GM23248 (cell line): ENCODE measurements around the gene CATSPER1. TPM values are rescaled to one million over a fixed set of nuclear protein-coding genes. Genes with fewer than 3 reads are reported as not detected.

ENCODE experiments used
- DNase-seq: peaks from one replicate; pipeline ENCODE4 v3.0.0-alpha.2; 2015
- H2AFZ ChIP-seq: fragments of 200-600 bp; sonication (generic); 2 replicates; pipeline ENCODE4 v1.6.1; 2016; ENCODE audit warnings: antibody characterized with exemption
- H3F3A ChIP-seq: fragments of 200-600 bp; sonication (generic); 2 replicates; pipeline ENCODE4 v1.6.1; 2016; ENCODE audit warnings: mild to moderate bottlenecking, antibody characterized with exemption, mixed run types; ENCODE audit not compliant: insufficient read depth
- H3K27ac ChIP-seq: fragments of 200-600 bp; sonication (generic); 2 replicates; pipeline ENCODE4 v1.5.1; 2016; ENCODE audit warnings: mild to moderate bottlenecking
- H3K27me3 ChIP-seq: fragments of 200-600 bp; sonication (generic); replicated peaks from 2 replicates; pipeline ENCODE4 v1.6.1; 2016; ENCODE audit warnings: mild to moderate bottlenecking; ENCODE audit not compliant: insufficient read depth
- H3K36me3 ChIP-seq: fragments of 200-600 bp; sonication (generic); 2 replicates; pipeline ENCODE4 v1.6.1; 2016; ENCODE audit warnings: low read depth, mild to moderate bottlenecking
- H3K4me1 ChIP-seq: fragments of 200-600 bp; sonication (generic); 2 replicates; pipeline ENCODE4 v1.6.1; 2016; ENCODE audit warnings: mild to moderate bottlenecking; ENCODE audit not compliant: insufficient read depth
- H3K4me2 ChIP-seq: fragments of 200-600 bp; sonication (generic); one replicate; pipeline ENCODE4 v1.6.1; 2016; ENCODE audit warnings: mild to moderate bottlenecking; ENCODE audit not compliant: unreplicated experiment
- H3K4me3 ChIP-seq: fragments of 200-600 bp; sonication (generic); 2 replicates; pipeline ENCODE4 v1.5.1; 2016; ENCODE audit warnings: mild to moderate bottlenecking
- H3K79me2 ChIP-seq: fragments of 200-600 bp; sonication (generic); 2 replicates; pipeline ENCODE4 v1.6.1; 2016; ENCODE audit warnings: mild to moderate bottlenecking; ENCODE audit not compliant: insufficient read depth
- H3K9ac ChIP-seq: fragments of 200-600 bp; sonication (generic); 2 replicates; pipeline ENCODE4 v1.6.1; 2016; ENCODE audit warnings: mild to moderate bottlenecking
- H3K9me2 ChIP-seq: fragments of 200-600 bp; sonication (generic); 2 replicates; pipeline ENCODE4 v1.6.1; 2016; ENCODE audit warnings: mixed run types, mild to moderate bottlenecking, moderate library complexity; ENCODE audit not compliant: insufficient read depth
- H3K9me3 ChIP-seq: fragments of 200-600 bp; sonication (generic); one replicate; pipeline ENCODE4 v1.6.1; 2017; ENCODE audit warnings: low read depth
- H4K20me1 ChIP-seq: fragments of 200-600 bp; sonication (generic); 2 replicates; pipeline ENCODE4 v1.6.0; 2016; ENCODE audit not compliant: insufficient read depth
- EZH2 ChIP-seq: fragments of 200-600 bp; sonication (generic); IDR thresholded peaks from 2 replicates; pipeline ENCODE4 v1.6.1; 2018; ENCODE audit warnings: antibody characterized with exemption, mild to moderate bottlenecking; ENCODE audit not compliant: insufficient read depth, poor library complexity, severe bottlenecking
- EZH2phosphoT487 ChIP-seq: fragments of 200-600 bp; sonication (generic); IDR thresholded peaks from 2 replicates; pipeline ENCODE4 v1.6.1; 2018; ENCODE audit warnings: antibody characterized with exemption, moderate library complexity, mild to moderate bottlenecking, low read depth; ENCODE audit not compliant: insufficient read depth
- WGBS, 2 experiments: methylation state at CpG; one replicate each; pipeline ENCODE4 v1.1.6; 2015 to 2017; ENCODE audit warnings: low lambda C conversion rate in 2 of 2, low coverage in 1 of 2; ENCODE audit errors: missing lambda C conversion rate in 2 of 2; 5-methylcytosine and 5-hydroxymethylcytosine counted together
- in situ Hi-C: fragments of 300-500 bp; cut with MboI; formaldehyde crosslinking; loops from 2 replicates; pipeline ENCODE4 v1.15.0; 2020
- polyA plus RNA-seq: library from polyadenylated mRNA; unstranded; fragments of >200 nt; fragmentation: Nextera tagmentation; extraction: Ambion mirVana; gene quantifications from 2 replicates; pipeline ENCODE4 v1.2.1, GENCODE V29; 2016
- total RNA-seq: library from RNA; depleted of rRNA; stranded (reverse); fragments of >200 nt; shearing (Covaris generic); gene quantifications from 2 replicates; pipeline ENCODE4 v1.2.3, GENCODE V29; 2014

Gene CATSPER1
- total and polyA plus RNA-seq, 2 experiments from 2014 or later, result 1.7 TPM; not detected in 1

DNA sequence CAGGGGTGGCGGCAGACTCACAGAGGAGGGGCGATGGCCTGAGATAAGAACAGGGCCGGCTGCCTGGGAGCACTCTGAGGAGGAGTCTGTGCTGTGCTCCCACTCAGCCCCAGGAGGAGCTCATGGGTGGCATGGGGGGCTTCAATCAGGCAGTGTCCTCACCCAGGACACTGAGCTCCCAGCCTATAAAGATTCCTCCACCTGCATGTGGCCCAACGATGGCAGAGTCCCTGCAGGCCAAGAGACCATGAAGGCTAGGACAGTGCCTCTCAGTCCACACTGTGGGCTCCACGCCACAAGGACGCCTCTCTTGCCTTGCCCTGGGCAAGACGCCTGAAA is 12.5 kb downstream of the CATSPER1 start:
- Histone ChIP-seq H2AFZ (no peak overlapping the region), H3K27ac (no peak overlapping the region), H3K4me2 (no peak overlapping the region), H3K36me3 (no peaks in the 10 kb centered on the region), H3K9me3 (no peaks in the 10 kb centered on the region), H3K27me3 (no peaks in the 10 kb centered on the region), H3K4me1 (peaks cover 27% of the 10 kb centered on the region), H3K4me3 (no peak overlapping the region), H4K20me1 (no peaks in the 10 kb centered on the region), H3K9ac (no peak overlapping the region), H3K79me2 (no peaks in the 10 kb centered on the region), H3K9me2 (no peaks in the 10 kb centered on the region), H3F3A (no peaks in the 10 kb centered on the region)
- DNase-seq, result no peak
- TF ChIP-seq EZH2 (no peak), EZH2phosphoT487 (no peak)
- in situ Hi-C loops, result no loop called here
- WGBS, 2 experiments, result 68 to 74% methylated on average over 6 to 7 of the region's 7 CpGs

DNA sequence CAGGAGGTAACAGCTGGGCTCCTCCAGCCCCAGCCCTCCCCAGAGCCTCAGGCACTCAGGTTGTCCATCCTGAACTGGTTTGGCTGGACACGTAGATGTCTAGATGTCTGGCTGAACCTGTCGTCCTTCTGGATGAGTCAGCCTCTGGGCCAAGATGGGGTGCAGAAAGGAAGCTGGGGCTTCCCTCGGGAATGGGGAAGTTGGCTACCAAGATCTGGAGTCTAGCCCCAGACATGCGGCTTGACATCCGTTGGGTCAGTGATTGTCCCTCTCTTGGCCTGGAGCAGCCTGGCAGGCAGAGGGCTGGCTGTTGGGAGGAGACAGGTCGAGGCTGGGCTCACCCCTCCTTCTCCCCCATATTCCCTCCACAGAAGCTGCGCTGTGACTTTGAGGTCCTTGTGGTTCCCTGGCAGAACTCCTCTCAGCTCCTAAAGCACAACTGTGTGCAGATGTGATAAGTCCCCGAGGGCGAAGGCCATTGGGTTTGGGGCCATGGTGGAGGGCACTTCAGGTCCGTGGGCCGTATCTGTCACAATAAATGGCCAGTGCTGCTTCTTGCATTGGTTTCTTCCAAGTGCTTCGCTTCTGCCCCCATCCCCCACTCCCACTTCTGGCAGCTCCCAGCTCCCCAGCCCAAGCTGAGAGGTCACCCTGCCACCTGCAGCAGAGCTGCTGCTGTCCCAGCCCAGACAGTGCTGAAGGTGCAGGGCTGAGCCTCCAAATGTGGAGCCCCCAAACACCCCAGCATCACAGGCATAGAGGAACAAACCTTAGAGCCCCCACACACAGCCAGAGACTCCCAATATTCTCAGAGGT is 13.1 kb downstream of the CATSPER1 start:
- Histone ChIP-seq H3K4me1 (peaks cover 27% of the 10 kb centered on the region), H3K27ac (no peak overlapping the region), H3K9ac (no peak overlapping the region), H4K20me1 (no peaks in the 10 kb centered on the region), H3K4me3 (no peak overlapping the region), H3K9me2 (no peaks in the 10 kb centered on the region), H3K79me2 (no peaks in the 10 kb centered on the region), H3K4me2 (no peak overlapping the region), H3K27me3 (no peaks in the 10 kb centered on the region), H3K9me3 (no peaks in the 10 kb centered on the region), H3F3A (no peaks in the 10 kb centered on the region), H2AFZ (no peak overlapping the region), H3K36me3 (no peaks in the 10 kb centered on the region)
- TF ChIP-seq EZH2phosphoT487, result no peak
- no peak for TF ChIP-seq EZH2
- 54 to 56% methylated on average over 12 of the region's 12 CpGs for WGBS, 2 experiments
- no peak for DNase-seq
- in situ Hi-C loops, result no loop called here

DNA sequence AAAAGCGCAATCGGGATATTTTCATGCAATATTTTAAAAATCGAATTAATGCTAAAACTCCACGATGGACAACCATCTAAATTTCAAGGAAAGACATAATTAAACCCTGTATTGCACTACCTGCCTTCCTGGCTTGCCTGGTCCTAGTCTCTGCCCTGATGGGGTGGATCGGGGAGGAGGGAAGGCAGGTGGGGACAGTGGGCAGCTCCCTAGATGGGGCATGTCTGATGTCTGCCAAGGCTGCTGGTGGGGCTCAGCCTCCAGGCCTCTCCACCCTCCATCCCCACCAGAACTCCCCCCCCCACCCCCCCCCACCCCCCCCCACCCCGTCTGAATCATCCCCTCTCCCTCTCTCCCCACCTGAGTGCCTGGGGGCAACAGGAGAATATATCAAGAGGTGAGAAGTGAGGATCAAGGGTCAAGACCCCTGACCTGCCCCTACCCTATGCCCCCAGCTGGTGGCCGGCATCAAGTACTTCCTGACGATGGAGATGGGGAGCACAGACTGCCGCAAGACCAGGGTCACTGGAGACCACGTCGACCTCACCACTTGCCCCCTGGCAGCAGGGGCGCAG is 13.8 kb downstream of the CATSPER1 start:
- no peaks in the 10 kb centered on the region for H3F3A ChIP-seq
- H3K4me3 ChIP-seq, result no peak overlapping the region
- H3K27ac ChIP-seq, result no peak overlapping the region
- no peaks in the 10 kb centered on the region for H3K9me2 ChIP-seq
- no peaks in the 10 kb centered on the region for H3K79me2 ChIP-seq
- H3K36me3 ChIP-seq, result no peaks in the 10 kb centered on the region
- 53 to 68% methylated on average over 9 to 12 of the region's 12 CpGs for WGBS, 2 experiments
- H2AFZ ChIP-seq, result no peak overlapping the region
- H3K27me3 ChIP-seq, result no peaks in the 10 kb centered on the region
- no peak overlapping the region for H3K4me2 ChIP-seq
- H3K9ac ChIP-seq, result no peak overlapping the region
- TF ChIP-seq EZH2 (no peak), EZH2phosphoT487 (no peak)
- no peak for DNase-seq
- in situ Hi-C loops, result no loop called here
- H3K4me1 ChIP-seq, result peaks cover 27% of the 10 kb centered on the region
- H4K20me1 ChIP-seq, result no peaks in the 10 kb centered on the region
- no peaks in the 10 kb centered on the region for H3K9me3 ChIP-seq

DNA sequence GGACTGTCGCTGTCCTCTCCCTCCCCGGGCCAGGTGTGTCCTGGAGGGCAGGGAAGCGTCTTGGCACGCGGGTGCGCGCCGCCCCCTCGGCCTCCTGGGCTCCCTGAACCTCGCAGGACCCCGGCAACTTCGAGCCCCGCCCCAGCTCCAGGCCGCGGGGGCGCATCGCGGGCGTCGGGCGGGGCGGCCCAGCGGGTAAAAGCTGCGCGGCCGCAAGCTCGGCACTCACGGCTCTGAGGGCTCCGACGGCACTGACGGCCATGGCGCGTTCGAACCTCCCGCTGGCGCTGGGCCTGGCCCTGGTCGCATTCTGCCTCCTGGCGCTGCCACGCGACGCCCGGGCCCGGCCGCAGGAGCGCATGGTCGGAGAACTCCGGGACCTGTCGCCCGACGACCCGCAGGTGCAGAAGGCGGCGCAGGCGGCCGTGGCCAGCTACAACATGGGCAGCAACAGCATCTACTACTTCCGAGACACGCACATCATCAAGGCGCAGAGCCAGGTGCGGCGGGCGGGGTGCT is 14.4 kb downstream of the CATSPER1 start, which contains the start of gene CST6:
CST6 (plus strand) TSS at position 224 of the 519 bp plus-strand sequence; CDS start at position 261, 37 bp downstream.
- no peak for DNase-seq
- Histone ChIP-seq H3K27ac (no peak within 1 kb of the TSS), H3K4me3 (no peak within 1 kb of the TSS; the same call in 1 of the 2 replicates), H3K9ac (no peak within 1 kb of the TSS), H3K4me1 (peaks cover 27% of the 10 kb centered on the region), H3K27me3 (no peaks in the 10 kb centered on the region), H3K79me2 (no peaks in the 10 kb centered on the region), H3K9me3 (no peaks in the 10 kb centered on the region), H2AFZ (peak within 1 kb of the TSS; percentile 58), H4K20me1 (no peaks in the 10 kb centered on the region), H3F3A (no peaks in the 10 kb centered on the region), H3K9me2 (no peaks in the 10 kb centered on the region), H3K36me3 (no peaks in the 10 kb centered on the region), H3K4me2 (no peak within 1 kb of the TSS)
- in situ Hi-C loops, result no loop called here
- TF ChIP-seq EZH2phosphoT487 (no peak), EZH2 (no peak)
- WGBS, 2 experiments, result 16 to 25% methylated on average over 24 to 39 of the region's 61 CpGs
